Measurements from ENCODE around the gene TEX2.

DNA sequence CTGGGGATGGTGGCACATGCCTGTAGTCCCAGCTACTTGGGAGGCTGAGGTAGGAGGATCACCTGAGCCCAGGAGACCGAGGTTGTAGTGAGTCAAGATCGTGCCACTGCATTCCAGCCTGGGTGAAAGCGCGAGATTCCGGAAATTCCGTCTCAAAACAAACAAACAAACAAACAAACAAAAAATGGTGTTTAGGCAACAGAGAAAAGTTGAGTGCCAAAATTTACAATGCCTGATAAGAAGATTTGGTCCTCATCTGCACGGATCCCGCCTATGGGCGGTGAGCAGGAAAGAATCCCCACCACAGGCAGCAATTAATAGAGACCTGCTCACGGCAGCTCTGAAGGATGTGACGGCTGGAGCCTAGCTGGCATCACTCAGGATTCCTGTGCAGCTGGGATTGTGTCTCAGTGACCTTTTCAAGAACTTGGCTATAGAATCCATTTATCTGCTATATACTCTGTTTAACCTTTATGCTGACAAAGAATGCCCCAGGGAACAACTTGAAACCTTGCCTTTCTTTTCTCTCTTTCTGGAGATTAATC lies 14.0 kb upstream of the TEX2 start:
- TF ChIP-seq, protein P1, sequence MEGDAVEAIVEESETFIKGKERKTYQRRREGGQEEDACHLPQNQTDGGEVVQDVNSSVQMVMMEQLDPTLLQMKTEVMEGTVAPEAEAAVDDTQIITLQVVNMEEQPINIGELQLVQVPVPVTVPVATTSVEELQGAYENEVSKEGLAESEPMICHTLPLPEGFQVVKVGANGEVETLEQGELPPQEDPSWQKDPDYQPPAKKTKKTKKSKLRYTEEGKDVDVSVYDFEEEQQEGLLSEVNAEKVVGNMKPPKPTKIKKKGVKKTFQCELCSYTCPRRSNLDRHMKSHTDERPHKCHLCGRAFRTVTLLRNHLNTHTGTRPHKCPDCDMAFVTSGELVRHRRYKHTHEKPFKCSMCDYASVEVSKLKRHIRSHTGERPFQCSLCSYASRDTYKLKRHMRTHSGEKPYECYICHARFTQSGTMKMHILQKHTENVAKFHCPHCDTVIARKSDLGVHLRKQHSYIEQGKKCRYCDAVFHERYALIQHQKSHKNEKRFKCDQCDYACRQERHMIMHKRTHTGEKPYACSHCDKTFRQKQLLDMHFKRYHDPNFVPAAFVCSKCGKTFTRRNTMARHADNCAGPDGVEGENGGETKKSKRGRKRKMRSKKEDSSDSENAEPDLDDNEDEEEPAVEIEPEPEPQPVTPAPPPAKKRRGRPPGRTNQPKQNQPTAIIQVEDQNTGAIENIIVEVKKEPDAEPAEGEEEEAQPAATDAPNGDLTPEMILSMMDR (IDR thresholded peaks at IDR 0.05): no peak
- no peak for TF ChIP-seq EP300 (IDR thresholded peaks at IDR 0.05)
- no peak for TF ChIP-seq POLR2AphosphoS5 (IDR thresholded peaks at IDR 0.05)
- TF ChIP-seq POLR2A (IDR thresholded peaks at IDR 0.05): no peak
